A673 (cell line): ENCODE data around the gene KCNK2. TPM values are rescaled to one million over a fixed set of nuclear protein-coding genes. Genes with fewer than 3 reads are reported as not detected.

Experiments used
- BruUV-seq: library from RNA; stranded (reverse); fragments of 400-500 nt; replicated peaks from 2 replicates; lab custom pipeline; 2021; lab: Mats Ljungman, UMichigan
- CTCF ChIA-PET: fragments of 300-600 bp; sonication (Branson Sonifier 250); formaldehyde crosslinking; loops from one replicate; lab custom pipeline; 2022; ENCODE audit warnings: antibody characterized with exemption; lab: Charles Lee
- POLR2A ChIA-PET: fragments of 300-600 bp; sonication (Branson Sonifier 250); formaldehyde crosslinking; loops from one replicate; lab custom pipeline; 2022; ENCODE audit warnings: antibody characterized with exemption; ENCODE audit not compliant: low non-redundant PET; lab: Charles Lee
- DNase-seq: peaks from one replicate; pipeline ENCODE4 v3.0.0-alpha.2; 2015; ENCODE audit warnings: low spot score
- H3K27ac ChIP-seq: fragments of 200-600 bp; sonication (generic); 2 replicates; pipeline ENCODE4 v1.5.1; 2016; ENCODE audit warnings: mixed run types, low read depth, mild to moderate bottlenecking, mixed read lengths, antibody characterized with exemption, low read length; ENCODE audit not compliant: poor library complexity, severe bottlenecking
- H3K27me3 ChIP-seq: fragments of 200-600 bp; sonication (generic); replicated peaks from 2 replicates; pipeline ENCODE4 v1.6.1; 2017; ENCODE audit warnings: mixed run types, low read depth, mild to moderate bottlenecking, mixed read lengths, antibody characterized with exemption, low read length; ENCODE audit not compliant: insufficient read depth, poor library complexity
- H3K36me3 ChIP-seq: fragments of 200-600 bp; sonication (generic); 2 replicates; pipeline ENCODE4 v1.6.1; 2016; ENCODE audit warnings: mixed run types, mild to moderate bottlenecking, mixed read lengths, antibody characterized with exemption, low read length; ENCODE audit not compliant: insufficient read depth, poor library complexity, severe bottlenecking
- H3K4me1 ChIP-seq: fragments of 200-600 bp; sonication (generic); 2 replicates; pipeline ENCODE4 v1.6.1; 2017; ENCODE audit warnings: mixed run types, mild to moderate bottlenecking, mixed read lengths, antibody characterized with exemption, low read length; ENCODE audit not compliant: insufficient read depth, poor library complexity, severe bottlenecking
- H3K4me3 ChIP-seq: fragments of 200-600 bp; sonication (generic); 2 replicates; pipeline ENCODE4 v1.5.1; 2016; ENCODE audit warnings: low read depth, mixed run types, mild to moderate bottlenecking, mixed read lengths, low read length; ENCODE audit not compliant: poor library complexity, severe bottlenecking
- H3K9me3 ChIP-seq: fragments of 200-600 bp; sonication (generic); 2 replicates; pipeline ENCODE4 v1.6.1; 2016; ENCODE audit warnings: mixed run types, low read depth, mild to moderate bottlenecking, mixed read lengths, antibody characterized with exemption, low read length; ENCODE audit not compliant: poor library complexity, severe bottlenecking
- EZH2 ChIP-seq: fragments of 200-600 bp; sonication (generic); IDR thresholded peaks from 2 replicates; pipeline ENCODE4 v1.6.1; 2017; ENCODE audit warnings: borderline replicate concordance, low read depth, mild to moderate bottlenecking, mixed read lengths, antibody characterized with exemption, low read length; ENCODE audit not compliant: poor library complexity, severe bottlenecking
- intact Hi-C: fragments of 100-400 bp; cut with micrococcal nuclease; formaldehyde crosslinking; loops from one replicate; pipeline ENCODE4 v1.10.0; 2022; ENCODE audit not compliant: unreplicated experiment
- total RNA-seq: library from RNA; stranded (reverse); gene quantifications from 2 replicates; pipeline ENCODE4 v1.2.3, GENCODE V29; 2021
- TF ChIP-seq, protein P1 (sequence below): fragments of 300-800, 200-600 bp; sonication (generic); conservative IDR thresholded peaks from 2 replicates; pipeline ENCODE4 v1.5.1; 2017; ENCODE audit warnings: low read depth, mild to moderate bottlenecking, antibody characterized with exemption, low read length, moderate library complexity, mixed read lengths

Gene KCNK2
- total RNA-seq, 1 experiment from 2014 or later, result not detected

GRCh38 chr1:215192306-215192705 is 109.8 kb downstream of the KCNK2 start:
- Histone ChIP-seq H3K36me3 (no peaks in the 10 kb centered on the region), H3K27ac (no peak overlapping the region), H3K4me3 (no peak overlapping the region), H3K27me3 (peaks cover 38% of the 10 kb centered on the region), H3K4me1 (no peaks in the 10 kb centered on the region), H3K9me3 (no peaks in the 10 kb centered on the region)
- TF ChIP-seq, protein P1, sequence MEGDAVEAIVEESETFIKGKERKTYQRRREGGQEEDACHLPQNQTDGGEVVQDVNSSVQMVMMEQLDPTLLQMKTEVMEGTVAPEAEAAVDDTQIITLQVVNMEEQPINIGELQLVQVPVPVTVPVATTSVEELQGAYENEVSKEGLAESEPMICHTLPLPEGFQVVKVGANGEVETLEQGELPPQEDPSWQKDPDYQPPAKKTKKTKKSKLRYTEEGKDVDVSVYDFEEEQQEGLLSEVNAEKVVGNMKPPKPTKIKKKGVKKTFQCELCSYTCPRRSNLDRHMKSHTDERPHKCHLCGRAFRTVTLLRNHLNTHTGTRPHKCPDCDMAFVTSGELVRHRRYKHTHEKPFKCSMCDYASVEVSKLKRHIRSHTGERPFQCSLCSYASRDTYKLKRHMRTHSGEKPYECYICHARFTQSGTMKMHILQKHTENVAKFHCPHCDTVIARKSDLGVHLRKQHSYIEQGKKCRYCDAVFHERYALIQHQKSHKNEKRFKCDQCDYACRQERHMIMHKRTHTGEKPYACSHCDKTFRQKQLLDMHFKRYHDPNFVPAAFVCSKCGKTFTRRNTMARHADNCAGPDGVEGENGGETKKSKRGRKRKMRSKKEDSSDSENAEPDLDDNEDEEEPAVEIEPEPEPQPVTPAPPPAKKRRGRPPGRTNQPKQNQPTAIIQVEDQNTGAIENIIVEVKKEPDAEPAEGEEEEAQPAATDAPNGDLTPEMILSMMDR, result no peak
- TF ChIP-seq EZH2, result no peak
- BruUV-seq, result no TSS peak
- POLR2A ChIA-PET, result no interaction called here
- intact Hi-C loops, result no loop called here
- DNase-seq, result peak; percentile 10
- CTCF ChIA-PET, result no interaction called here

DNA sequence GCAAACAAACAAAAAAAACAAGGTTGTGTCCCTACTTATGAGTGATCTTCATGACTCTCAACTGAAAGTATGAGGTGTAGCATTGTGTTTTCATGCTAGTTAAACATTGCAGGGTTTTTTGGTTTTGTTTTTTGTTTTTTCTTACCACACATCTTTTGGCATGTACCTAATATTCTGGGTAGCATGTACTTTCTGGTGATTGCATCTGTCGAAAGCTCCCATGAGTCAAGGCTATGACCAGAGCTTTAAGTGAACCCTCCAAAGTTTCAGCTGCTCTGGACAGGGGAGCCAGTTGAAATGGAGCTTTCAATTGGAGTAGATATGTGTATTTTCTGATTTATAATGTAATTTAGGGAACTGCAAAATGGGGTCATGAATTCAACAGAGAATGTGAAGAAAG is 115.5 kb downstream of the KCNK2 start:
- no TSS peak for BruUV-seq
- Histone ChIP-seq H3K4me1 (no peaks in the 10 kb centered on the region), H3K4me3 (no peak overlapping the region), H3K27me3 (peaks cover 10% of the 10 kb centered on the region), H3K27ac (no peak overlapping the region), H3K36me3 (no peaks in the 10 kb centered on the region), H3K9me3 (no peaks in the 10 kb centered on the region)
- no peak for DNase-seq
- intact Hi-C loops, result no loop called here
- ChIA-PET CTCF (no interaction called here), POLR2A (no interaction called here)
- TF ChIP-seq, protein P1, result no peak

DNA sequence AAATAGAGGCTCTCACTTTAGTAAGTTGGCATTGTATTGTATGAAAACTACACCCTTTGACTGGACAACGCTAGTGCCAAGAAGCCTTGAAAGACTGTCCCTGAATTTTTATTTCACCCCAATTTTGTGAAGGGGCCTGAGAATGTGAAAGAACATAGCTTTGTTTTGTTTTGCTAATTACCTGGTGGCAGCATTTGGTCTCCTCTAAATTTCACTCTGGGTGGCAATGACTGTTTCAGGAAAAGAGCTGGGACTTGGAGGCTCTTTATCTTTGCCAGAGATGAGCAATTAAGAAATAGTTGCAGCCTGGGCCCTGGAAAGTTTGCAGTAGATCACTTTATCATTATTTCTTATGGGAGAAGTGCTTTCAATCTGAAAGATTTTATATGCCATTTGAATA is 117.6 kb downstream of the KCNK2 start:
- DNase-seq, result no peak
- POLR2A ChIA-PET, result interaction anchor here (0.7 kb wide), 1 partner anchor 257 kb away, joined by 4 read pairs; no protein-coding TSS in a partner anchor

More for the DNA sequence above, 117.6 kb downstream of the KCNK2 start:
- Histone ChIP-seq H3K4me3 (no peak overlapping the region), H3K27ac (no peak overlapping the region), H3K36me3 (no peaks in the 10 kb centered on the region), H3K27me3 (peaks cover 11% of the 10 kb centered on the region), H3K9me3 (no peaks in the 10 kb centered on the region), H3K4me1 (no peaks in the 10 kb centered on the region)
- BruUV-seq, result no TSS peak
- CTCF ChIA-PET, result no interaction called here
- no peak for TF ChIP-seq EZH2
- TF ChIP-seq, protein P1, result no peak
- intact Hi-C loops, result no loop called here
